Stimulated activated CD4-positive, alpha-beta T cell treated with anti-CD3 and anti-CD28 coated beads, Interleukin-1b, Interleukin-23, amount 100 ng/mL, for 24 hours (primary cell): Measurements from ENCODE around the gene ARMH3.

ENCODE experiments used
- DNase-seq, 4 experiments: peaks; one replicate each; pipeline ENCODE4 v3.0.0-alpha.2; 2020; ENCODE audit warnings: low read depth in 4 of 4, low spot score in 1 of 4

The ARMH3 gene

GRCh38 chr10:101897633-101898032 is 158.3 kb downstream of the ARMH3 start:
- DNase-seq = no peak

- DNase-seq = no peak
Observed at GRCh38 chr10:101896225-101896877, 159.6 kb downstream of the ARMH3 start.

- DNase-seq = no peak
Observed at GRCh38 chr10:101895781-101896180, 160.2 kb downstream of the ARMH3 start.

DNA sequence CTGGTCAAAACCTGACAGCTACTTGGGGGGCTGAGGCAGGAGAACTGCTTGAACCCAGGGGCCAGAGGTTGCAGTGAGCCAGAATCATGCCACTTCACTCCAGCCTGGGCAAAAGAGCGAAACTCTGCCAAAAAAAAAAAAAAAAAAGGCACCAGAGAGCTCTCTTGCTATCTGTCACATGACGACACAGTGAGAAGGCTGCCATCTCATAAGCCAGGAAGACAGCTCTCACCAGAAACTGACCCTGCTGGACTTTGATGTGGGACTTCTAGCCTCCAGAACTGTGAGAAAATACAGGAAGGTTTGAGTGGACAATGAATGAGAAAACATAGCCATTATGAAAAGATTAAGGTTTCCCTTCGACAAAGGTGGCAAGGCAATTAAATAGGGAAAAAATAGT is 161.2 kb downstream of the ARMH3 start:
- DNase-seq = no peak

DNA sequence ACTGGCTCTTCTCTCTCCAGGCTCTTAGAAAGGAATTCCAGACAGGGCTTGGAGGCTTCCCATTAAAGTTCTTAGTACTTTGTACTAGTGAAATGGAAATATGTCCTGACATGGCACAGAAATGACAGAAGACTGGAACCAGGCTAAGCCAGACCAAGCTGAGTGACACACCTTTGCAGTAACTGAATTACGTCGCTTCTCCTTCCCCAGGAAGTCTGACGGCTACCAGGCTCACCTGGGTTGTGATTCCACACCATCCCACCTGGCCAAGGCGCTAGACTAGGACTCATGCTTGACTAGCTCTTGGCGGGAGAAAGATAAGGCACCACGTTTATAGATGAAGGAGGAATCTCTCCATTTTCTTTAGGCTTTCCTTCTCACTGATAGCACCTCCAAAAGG is 161.7 kb downstream of the ARMH3 start:
- DNase-seq = no peak

GRCh38 chr10:101893510-101894120 is 162.4 kb downstream of the ARMH3 start:
- DNase-seq = no peak

DNA sequence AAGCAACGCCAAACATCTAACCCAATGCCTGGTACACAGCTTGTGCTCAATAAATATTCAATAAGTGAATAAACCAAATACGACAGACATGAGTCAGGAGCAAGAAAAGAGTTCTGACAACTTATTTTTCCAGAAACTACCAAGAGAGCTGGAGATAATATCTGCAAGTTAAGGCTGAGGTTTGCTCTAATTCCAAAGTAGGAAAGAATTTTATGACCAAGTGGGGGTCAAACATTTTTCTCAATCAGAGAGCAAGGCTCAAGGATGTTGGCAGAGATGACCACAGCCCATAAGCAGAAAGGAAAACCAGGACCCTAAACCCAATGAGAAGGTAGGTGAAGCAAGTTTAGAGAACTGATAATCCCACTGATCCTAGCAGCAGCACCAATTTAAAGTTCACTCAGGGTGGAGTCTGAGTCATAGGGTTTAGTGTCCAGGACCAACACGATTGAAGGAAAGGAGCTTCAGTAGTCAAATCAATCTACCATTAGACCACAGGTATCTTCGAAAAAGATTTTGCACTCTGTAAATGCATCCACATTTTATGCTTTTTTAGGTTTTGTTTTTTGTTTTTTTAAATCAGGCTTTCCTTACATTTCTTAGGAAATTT is 163.1 kb downstream of the ARMH3 start:
- DNase-seq = no peak

- peak; percentile 39 to 64 (median 49) for DNase-seq
Observed at GRCh38 chr10:101889256-101890210, 166.4 kb downstream of the ARMH3 start.

- no peak for DNase-seq
Observed at GRCh38 chr10:101888251-101888949, 167.6 kb downstream of the ARMH3 start.

DNA sequence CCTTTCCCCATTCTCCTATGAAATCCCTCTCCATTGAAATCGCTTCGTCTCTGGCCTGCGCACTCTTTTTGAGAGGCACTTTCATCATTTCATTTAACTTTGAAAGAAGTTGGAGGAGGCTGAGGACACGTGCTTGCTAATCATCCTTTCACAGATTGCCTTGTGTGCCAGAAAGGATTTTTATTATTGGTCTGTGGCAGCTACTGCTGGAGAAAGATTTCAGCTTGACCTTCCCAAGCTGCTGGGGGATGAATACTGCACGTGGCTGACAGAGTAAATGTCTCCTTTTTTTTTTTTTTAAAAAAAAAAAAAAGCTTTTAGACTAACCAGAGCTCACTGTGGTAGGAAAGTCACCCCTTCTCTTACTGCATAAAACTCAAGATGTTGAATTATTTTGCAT is 168.2 kb downstream of the ARMH3 start:
- DNase-seq = no peak

DNA sequence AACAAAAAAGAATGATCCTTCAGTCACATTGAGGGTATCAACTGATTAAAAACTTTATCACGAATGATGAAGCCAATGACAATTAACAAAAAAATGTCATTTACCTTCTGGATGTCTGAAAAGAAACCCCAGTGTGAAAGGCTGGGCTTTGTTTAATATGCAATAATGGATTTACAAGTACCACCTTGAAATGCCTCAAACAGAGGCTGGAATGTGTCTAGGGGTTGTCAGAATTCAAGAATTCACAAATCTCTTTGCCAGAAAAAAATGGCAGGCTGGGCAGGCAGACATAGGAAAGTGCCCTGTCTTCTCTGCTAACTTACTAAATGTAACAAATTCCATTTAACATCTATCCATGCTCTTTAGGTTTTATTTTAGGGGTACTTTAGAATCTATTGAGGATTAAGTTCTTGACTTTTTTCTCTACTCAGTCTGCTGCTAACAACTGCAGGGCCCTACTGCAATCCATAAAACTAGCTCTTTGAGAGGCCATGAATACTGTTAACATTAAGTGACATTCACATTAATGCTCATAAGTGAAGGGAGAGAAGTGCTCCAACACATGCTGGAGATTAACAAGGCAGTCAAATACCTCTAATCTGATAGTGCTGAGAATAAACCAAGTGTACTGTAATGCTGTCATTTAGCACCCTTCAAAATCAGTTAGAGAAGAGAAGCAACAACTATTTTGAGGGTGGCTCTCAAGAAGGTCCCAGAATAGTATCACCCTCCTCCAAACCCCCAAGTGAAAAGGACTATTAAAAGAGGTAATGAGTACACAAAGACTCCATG is 169.3 kb downstream of the ARMH3 start:
- no peak for DNase-seq

GRCh38 chr10:101881036-101881774 is 174.8 kb downstream of the ARMH3 start:
- no peak for DNase-seq

DNA sequence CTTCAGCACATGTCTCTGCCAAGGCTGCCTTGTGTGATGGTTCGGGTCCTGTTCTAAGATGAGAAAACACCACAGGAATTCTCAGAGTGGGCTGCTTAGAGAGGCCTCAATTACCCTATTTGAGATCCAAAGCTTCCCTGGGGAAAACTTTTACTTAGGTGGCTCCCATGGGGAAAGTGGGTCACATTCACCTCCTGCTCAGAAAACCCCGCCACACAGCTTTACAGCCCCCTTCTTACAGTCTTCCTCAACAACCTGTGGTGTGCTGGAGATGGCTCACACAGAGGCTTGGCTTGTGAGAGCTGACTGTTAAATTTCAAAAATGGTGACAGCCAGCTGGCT is 175.8 kb downstream of the ARMH3 start:
- DNase-seq = no peak

GRCh38 chr10:101879456-101880231 is 176.3 kb downstream of the ARMH3 start:
- DNase-seq = no peak

- no peak for DNase-seq
Observed at GRCh38 chr10:101878869-101879268, 177.1 kb downstream of the ARMH3 start.

DNA sequence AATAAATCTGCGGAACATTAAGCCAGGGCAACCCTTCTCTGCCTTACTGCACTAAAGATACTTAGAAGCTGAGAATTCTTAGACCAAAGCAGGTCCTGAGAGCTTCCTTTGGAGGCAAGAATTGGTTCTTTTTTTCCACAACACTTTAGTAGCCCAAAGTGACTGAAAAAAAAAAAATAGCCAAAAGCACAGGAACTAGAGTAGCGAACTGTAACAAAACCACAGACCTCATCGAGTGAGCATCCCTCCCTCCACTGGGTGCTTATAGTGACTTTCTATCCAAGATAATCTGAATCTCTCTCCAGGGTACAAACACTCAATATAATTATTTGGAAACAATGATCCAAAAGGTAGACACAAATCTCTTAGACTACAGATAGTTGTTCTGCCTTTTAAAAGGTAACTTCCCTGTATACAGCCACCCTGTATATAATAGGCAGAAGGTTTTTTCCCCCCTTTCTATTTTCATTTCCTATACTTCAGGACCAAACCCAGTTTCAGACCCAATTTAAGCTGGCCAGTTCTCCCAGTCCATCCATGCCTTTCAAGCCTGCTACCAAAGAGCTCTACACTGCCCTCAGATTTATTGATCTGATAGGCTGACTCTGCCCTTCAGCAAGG is 180.8 kb downstream of the ARMH3 start:
- no peak for DNase-seq

DNA sequence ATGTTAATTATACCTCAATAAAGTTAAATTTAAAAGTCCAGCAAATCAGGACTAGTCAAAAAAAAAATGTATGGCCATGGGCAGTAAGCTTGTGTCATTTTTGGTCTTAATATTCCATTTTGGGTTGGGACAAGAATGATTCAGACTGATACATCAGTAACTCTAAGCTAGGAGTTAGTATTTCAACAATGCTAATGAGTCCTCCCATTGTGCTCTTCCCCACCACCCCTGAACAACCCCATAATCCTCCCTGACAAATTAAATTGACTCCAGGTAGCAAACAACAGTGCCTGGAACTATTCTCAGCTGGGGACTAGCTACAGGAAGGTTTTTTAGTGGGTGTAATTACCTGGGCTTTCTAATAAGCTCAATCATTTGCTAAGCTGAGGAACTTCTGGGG is 181.7 kb downstream of the ARMH3 start:
- DNase-seq = no peak

DNA sequence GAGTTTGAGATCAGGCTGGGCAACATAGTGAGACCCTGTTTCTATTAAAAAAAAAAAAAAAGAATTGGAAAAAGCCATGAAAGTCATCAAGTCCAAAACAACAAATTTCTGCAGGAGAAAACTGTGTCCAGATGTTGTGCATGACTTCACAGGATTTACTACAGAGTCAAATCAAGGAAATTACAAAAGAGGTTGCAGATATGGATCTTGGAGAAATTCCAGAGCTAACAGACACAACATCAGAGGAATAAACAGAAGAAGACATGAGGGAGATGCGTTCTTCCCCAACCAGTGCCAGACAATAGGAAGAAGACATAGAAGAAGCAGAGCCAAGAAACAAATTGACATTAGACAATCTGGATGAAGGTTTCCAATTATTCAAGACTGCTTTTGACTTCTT is 188.0 kb downstream of the ARMH3 start:
- DNase-seq = no peak
